GM21515 (cell line): ENCODE results near the gene KBTBD7.

ENCODE experiments used
- ATAC-seq: cut with Tn5 transposase; IDR thresholded peaks from one replicate; pipeline ENCODE4 v1.9.1; 2021; ENCODE audit not compliant: unreplicated experiment

The KBTBD7 gene

DNA sequence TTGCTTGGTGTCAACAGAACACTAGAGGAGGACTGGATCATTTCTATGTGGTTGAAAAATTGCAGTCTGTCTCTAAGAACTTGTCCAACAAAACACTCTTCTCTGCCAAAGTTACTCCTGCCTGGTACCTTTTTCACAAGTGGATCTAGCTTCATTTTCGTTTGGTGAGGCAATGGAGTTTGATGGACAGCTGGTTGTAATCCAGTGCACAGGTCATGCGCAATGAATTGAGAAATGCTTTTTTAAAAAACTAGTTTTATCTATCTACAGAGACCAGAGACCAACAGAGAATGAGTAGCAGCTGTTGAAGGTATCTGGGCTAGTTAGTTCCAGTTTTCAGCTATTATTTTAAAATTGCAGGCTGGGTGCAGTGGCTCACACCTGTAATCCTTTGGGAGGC is 49.8 kb downstream of the KBTBD7 start:
- no peak for ATAC-seq
